GM12874 (cell line): ENCODE measurements around the gene SLC43A3.

Experiments
- TF ChIP-seq, protein P1 (sequence below): IDR thresholded peaks from 2 replicates; pipeline ENCODE4 v1.5.1; 2011; ENCODE audit warnings: low read depth, mild to moderate bottlenecking, control low read depth, low read length, moderate library complexity; ENCODE audit not compliant: insufficient read depth

SLC43A3 gene

DNA sequence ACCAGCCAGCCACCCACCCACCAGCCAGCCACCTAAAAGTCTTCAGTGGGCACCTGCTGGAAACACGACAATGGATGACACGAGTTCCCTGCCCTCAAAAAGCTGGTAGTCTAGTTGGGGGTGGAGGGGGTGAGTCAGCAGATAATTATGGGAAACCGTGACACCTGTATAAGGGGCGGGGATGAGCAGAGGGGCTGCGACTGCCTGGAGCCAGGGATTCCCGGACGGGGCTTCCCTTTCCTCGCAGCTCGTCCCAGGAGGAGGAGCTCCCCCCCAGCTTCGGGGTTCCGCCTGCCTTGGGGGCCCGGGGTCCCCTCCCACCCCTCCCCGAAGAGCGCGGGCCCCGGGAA, 31.1 kb upstream of the SLC43A3 start:
- TF ChIP-seq, protein P1, sequence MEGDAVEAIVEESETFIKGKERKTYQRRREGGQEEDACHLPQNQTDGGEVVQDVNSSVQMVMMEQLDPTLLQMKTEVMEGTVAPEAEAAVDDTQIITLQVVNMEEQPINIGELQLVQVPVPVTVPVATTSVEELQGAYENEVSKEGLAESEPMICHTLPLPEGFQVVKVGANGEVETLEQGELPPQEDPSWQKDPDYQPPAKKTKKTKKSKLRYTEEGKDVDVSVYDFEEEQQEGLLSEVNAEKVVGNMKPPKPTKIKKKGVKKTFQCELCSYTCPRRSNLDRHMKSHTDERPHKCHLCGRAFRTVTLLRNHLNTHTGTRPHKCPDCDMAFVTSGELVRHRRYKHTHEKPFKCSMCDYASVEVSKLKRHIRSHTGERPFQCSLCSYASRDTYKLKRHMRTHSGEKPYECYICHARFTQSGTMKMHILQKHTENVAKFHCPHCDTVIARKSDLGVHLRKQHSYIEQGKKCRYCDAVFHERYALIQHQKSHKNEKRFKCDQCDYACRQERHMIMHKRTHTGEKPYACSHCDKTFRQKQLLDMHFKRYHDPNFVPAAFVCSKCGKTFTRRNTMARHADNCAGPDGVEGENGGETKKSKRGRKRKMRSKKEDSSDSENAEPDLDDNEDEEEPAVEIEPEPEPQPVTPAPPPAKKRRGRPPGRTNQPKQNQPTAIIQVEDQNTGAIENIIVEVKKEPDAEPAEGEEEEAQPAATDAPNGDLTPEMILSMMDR: no peak

DNA sequence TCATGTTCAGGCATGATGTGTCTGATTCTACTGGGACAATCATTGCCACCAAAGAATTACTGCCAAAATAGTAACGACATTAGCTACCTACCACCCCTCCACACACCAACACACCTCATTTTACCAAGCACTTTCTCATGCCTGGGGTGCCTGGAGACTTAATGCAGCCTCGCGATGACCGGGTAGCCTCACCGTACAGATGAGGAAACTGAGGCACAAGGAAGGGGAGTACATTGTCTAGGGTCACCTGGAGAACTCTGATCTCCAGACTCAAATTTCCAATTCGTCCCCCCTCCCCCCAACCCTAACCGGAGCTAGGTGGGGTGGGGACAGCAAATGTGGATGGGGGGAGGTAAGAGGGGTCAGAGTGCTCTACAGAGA, 30.7 kb upstream of the SLC43A3 start:
- TF ChIP-seq, protein P1: no peak

DNA sequence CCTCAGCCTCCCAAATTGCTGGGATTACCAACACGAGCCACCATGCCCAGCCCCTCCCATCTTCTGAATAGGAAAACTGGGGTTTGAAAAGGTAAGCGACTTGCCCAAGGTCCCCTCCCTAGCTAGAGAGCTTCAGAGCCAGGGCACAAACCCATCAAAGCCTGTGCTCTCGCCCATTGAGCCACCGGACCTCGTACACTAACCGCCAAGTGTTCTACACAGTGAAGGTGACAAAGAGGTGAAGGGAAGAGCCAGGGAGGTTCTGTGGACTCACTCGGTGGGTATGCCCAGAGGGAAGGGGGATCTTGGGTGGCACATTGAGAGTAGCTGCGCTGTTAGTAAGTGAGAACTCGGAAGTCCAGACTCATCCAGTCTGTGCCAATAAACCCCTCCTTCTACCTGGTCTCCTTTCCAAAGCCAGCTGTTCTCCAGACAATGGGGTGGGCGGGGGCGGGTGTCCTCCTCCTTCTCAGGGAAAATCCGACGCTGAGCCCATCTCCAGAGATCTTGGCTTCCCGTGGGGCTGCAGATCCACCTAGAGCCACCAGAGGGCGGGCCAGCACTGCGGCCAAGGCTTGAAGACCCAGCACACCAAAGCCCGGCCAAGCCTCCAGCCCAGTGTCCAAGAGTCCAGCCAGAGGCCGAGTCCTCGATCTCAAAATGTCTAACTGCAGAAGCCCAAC, 30.2 kb upstream of the SLC43A3 start:
- TF ChIP-seq, protein P1: peak; percentile 99

DNA sequence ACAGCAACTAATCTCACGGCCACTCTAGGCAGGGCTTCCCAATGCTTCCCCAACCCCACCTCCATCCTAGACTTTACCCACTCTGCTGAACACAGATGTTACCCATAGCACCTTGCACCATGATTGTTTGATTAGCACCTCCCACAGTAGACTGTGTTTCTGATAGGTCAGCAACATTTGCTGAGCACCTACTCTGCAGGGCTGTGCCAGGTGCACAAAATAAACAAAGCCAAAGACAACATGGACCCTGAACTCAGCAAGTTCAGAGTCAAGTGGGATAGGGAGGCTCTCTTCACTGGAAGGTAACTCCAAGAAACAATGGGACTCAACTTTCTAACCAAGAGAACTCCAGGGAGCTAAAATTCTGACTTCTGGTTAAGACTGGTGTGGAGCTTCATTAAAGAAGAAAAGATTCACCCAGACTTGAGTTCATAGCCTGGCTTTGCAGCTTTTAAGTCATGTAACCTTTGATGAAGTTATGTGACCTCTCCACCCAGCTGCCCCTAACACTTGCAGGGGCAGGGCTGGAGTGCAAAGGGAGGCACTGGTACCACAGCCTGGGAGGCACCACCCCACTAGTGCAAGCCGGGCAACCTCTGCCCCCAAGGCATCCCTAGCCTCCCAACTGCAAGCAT, 26.7 kb upstream of the SLC43A3 start:
- TF ChIP-seq, protein P1: no peak

DNA sequence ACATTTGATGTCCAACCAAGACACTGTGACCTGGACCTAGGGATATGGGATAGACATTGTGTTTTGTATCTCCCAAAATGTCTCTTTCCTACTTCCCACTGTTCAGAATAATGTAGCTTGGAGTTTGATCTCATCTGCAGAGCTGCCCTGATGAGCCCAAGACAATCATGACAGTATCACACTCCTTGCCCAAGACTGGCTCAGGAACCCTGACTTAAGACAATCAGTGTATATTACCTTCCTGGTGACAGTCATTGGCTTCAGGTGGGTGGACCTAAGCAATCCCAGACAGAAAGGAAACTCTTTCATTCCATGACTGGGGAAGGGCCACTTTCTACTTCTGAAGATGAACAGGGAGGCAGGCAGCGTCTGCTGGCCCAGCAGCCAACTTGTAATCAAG, 19.1 kb upstream of the SLC43A3 start:
- TF ChIP-seq, protein P1: no peak

DNA sequence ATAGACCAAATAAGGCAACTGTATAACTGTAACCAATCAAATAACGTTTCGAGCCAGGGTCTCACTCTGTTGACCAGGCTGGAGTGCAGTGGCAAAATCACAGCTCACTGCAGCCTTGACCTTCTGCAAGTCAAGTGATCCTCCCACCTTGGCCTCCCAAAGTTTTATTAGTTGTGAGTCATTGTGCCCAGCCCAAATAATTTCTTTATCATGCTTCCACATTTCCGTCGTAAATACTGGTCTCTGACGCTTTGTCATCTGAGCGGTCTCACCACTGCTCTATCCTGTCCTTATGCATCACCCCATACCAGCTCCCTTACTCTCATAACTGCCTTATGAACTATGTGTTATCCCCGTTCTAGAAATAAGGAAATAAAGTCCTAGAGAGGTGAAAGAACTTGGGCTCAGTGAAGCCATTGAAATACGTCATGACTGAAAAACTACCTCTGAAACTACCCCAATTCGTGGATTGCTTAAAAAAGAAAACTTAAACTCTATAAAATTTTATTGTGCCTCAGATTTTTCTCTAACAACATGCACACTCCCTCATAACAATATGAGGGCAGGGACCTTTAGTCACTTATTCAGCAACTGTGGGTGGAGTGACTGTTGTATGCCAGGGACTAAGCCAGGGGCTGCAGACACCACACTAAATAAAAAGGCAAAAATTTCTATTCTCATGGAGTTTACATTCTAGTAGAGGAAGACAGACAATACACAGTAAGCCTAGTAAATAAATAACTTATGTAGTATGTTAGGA, 17.6 kb upstream of the SLC43A3 start:
- TF ChIP-seq, protein P1: no peak

DNA sequence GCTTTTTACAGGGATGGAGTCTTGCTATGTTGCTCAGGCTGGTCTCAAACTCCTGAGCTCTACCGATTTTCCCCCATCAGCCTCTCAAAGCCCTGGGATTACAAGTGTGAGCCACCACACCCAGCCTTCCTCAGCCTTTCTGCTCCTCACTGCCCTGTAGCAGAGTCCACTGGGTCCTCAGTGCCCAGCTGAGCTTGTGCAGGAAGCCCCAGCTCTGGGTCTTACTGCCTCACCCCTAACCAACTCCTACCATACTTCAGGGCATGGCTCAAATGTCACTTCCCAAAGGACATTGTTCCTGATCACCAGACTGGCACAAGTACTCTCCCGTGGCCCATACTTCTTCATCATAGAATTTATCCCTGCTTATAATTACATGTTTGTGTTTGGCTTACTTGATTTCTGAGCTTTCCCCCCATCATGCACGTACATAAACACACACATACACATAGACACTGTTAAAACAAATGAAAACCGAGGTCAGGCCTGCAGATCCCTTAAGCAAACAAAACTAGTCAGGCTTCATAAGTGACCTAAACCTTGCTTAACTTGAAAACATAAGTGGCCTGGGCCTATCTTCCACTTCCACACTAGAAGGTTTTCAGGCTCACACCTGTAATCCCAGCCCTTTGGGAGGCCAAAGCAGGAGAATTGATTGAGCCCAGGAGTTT, 14.0 kb upstream of the SLC43A3 start:
- TF ChIP-seq, protein P1: no peak
